SJSA1 (cell line): Measurements from ENCODE around the gene LRFN3. TPM values are rescaled to one million over a fixed set of nuclear protein-coding genes. Genes with fewer than 3 reads are reported as not detected.
A peak's percentile ranks its signal among the peaks of the same experiment; 100 is the strongest.
"Not testable (repeated sequence)": the region's sequence is repeated elsewhere in the genome, so short reads cannot be mapped to it uniquely, and the experiment has no call there.

ENCODE experiments used
- DNase-seq, 2 experiments: peaks; one replicate each; pipeline ENCODE4 v3.0.0-alpha.2; 2015 to 2020; ENCODE audit warnings: low spot score in 2 of 2, low read depth in 1 of 2
- H3K27ac ChIP-seq: fragments of 250-450 bp; sonication (Bioruptor Pico); 2 replicates; pipeline ENCODE4 v1.5.1; 2020; ENCODE audit warnings: mild to moderate bottlenecking, moderate library complexity
- H3K27me3 ChIP-seq: fragments of 250-450 bp; sonication (Bioruptor Pico); replicated peaks from 2 replicates; pipeline ENCODE4 v1.5.1; 2020; ENCODE audit warnings: mild to moderate bottlenecking, moderate library complexity
- H3K36me3 ChIP-seq: fragments of 250-450 bp; sonication (Bioruptor Pico); 2 replicates; pipeline ENCODE4 v1.5.1; 2020; ENCODE audit warnings: mild to moderate bottlenecking
- H3K4me1 ChIP-seq: fragments of 250-450 bp; sonication (Bioruptor Pico); replicated peaks from 2 replicates; pipeline ENCODE4 v1.6.1; 2021; ENCODE audit warnings: mild to moderate bottlenecking
- H3K4me3 ChIP-seq: fragments of 250-450 bp; sonication (Bioruptor Pico); 2 replicates; pipeline ENCODE4 v1.5.1; 2020; ENCODE audit warnings: mild to moderate bottlenecking
- H3K9me3 ChIP-seq: fragments of 250-450 bp; sonication (Bioruptor Pico); replicated peaks from 2 replicates; pipeline ENCODE4 v1.5.1; 2020; ENCODE audit warnings: mild to moderate bottlenecking
- total RNA-seq: library from RNA; depleted of rRNA; stranded (reverse); fragments of >200 nt; shearing (Covaris generic); gene quantifications from 2 replicates; pipeline ENCODE4 v1.2.3, GENCODE V29; 2014

Gene LRFN3
- total RNA-seq, 1 experiment from 2014 or later, result 3.8 TPM

DNA sequence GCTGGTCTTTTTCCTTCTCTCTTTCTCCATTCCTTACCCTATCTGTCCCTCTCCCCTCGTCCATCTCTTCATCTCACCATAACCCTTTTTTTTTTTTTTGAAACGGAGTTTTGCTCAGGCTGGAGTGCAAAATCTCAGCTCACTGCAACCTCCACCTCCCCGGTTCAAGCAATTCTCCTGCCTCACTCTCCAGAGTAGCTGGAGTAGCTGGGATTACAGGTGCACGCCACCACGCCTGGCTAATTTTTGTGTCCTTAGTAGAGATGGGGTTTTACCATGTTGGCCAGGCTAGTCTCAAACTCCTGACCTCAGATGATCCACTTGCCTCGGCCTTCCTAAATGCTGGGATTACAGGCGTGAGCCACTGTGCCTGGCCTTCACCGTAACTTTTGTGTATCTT is 21.2 kb downstream of the LRFN3 start:
- H3K9me3 ChIP-seq, result not testable (repeated sequence)

GRCh38 chr19:35958660-35959039 is 22.5 kb downstream of the LRFN3 start:
- Histone ChIP-seq H3K4me3 (no peak overlapping the region), H3K36me3 (no peaks in the 10 kb centered on the region), H3K27ac (no peak overlapping the region)

More for the DNA sequence above, 21.2 kb downstream of the LRFN3 start:
- H3K27me3 ChIP-seq, result peaks cover 28% of the 10 kb centered on the region
- not testable (repeated sequence) for H3K36me3 ChIP-seq, H3K4me3 ChIP-seq, DNase-seq, H3K27ac ChIP-seq, H3K4me1 ChIP-seq

GRCh38 chr19:35959040-35959967 is 23.1 kb downstream of the LRFN3 start:
- Histone ChIP-seq H3K36me3 (no peaks in the 10 kb centered on the region), H3K4me1 (peaks cover 4% of the 10 kb centered on the region; the same call in 1 of the 2 replicates), H3K27ac (no peak overlapping the region), H3K4me3 (no peak overlapping the region), H3K9me3 (0 out of 2 replicates have a peak, but pooled peaks cover 5% of the 10 kb centered on the region), H3K27me3 (peaks cover 28% of the 10 kb centered on the region)
- no peak for DNase-seq

More at GRCh38 chr19:35958660-35959039, 22.5 kb downstream of the LRFN3 start:
- Histone ChIP-seq H3K9me3 (0 out of 2 replicates have a peak, but pooled peaks cover 5% of the 10 kb centered on the region), H3K27me3 (peaks cover 28% of the 10 kb centered on the region), H3K4me1 (peaks cover 4% of the 10 kb centered on the region; the same call in 1 of the 2 replicates)
- DNase-seq, result no peak

DNA sequence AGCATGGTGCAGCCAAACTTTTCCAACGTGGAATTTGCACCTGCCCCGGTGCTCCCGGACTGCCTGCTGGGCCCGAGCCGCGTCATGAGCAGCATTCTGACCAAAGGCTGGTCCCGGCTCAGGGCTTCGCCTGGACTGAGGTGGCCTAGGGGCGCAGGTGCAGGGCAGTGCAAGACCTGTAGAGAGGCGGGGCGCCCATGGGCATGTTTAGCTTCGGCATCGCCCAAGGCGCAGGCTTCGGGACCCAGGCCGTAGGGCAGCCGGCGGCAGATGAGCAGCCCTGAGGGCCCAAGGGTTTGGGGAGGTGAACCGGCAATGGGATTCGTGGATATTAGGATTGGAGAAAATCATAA is 23.8 kb downstream of the LRFN3 start:
- no peak for DNase-seq
- Histone ChIP-seq H3K27ac (no peak overlapping the region), H3K27me3 (peaks cover 28% of the 10 kb centered on the region), H3K4me3 (no peak overlapping the region), H3K4me1 (peaks cover 4% of the 10 kb centered on the region; the same call in 1 of the 2 replicates), H3K9me3 (0 out of 2 replicates have a peak, but pooled peaks cover 5% of the 10 kb centered on the region), H3K36me3 (no peaks in the 10 kb centered on the region)

DNA sequence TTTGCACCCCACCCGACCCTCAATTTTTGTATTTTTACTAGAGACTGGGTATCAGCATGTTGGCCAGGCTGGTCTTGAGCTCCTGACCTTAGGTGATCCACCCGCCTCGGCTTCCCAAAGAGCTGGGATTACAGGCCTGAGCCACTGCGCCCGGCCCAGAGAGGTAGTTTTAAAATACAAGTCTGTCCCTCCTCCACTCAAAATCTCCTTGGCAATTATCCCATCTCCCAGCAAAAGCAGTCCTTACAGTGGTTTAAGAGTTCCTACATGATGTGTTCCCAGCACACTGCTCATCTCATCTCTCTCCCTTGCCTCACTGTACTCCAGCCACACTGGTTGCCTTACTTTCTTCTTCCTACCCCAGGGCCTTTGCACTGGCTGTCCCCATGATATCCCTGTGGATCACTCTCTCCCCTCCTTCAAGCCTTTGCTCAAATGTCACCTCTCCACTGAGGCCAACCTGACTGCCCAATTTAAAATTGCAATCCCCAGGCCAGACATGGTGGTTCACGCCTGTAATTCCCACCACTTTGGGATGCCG is 24.3 kb downstream of the LRFN3 start:
- Histone ChIP-seq H3K4me1 (peaks cover 4% of the 10 kb centered on the region; the same call in 1 of the 2 replicates), H3K4me3 (no peak overlapping the region), H3K36me3 (no peaks in the 10 kb centered on the region), H3K27me3 (peaks cover 28% of the 10 kb centered on the region), H3K9me3 (0 out of 2 replicates have a peak, but pooled peaks cover 5% of the 10 kb centered on the region), H3K27ac (no peak overlapping the region)
- DNase-seq, result no peak

- Histone ChIP-seq H3K4me1 (peaks cover 4% of the 10 kb centered on the region; the same call in 1 of the 2 replicates), H3K4me3 (no peak overlapping the region), H3K9me3 (no peaks in the 10 kb centered on the region), H3K27ac (no peak overlapping the region), H3K27me3 (peaks cover 23% of the 10 kb centered on the region), H3K36me3 (no peaks in the 10 kb centered on the region)
- DNase-seq, result peak in 1 of 2 experiments; percentile 16
Measured at GRCh38 chr19:35963514-35963913, 27.3 kb downstream of the LRFN3 start.

GRCh38 chr19:35966771-35967170 is 30.6 kb downstream of the LRFN3 start:
- no peaks in the 10 kb centered on the region for H3K9me3 ChIP-seq
- no peak overlapping the region for H3K27ac ChIP-seq

DNA sequence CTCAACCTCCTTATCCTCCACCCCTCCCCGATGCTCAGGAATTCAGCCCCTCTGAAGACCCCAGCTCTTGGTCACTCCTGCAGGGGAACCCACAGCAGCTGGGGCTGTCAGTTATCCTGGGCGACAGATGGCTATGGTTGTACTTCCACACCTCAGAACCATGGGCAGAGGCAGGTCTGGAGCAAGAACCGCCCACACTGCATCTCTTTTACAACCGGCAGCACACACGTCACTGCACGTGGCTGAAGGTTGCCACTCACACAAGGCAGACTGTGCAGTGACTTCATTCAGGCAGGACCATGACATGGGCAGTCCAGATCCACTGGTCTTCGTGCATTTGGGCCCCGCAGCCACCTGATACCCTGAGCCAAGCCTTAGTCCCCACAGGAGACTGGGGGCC is 37.3 kb downstream of the LRFN3 start:
- Histone ChIP-seq H3K27ac (no peak overlapping the region), H3K36me3 (no peaks in the 10 kb centered on the region), H3K27me3 (peaks cover 3% of the 10 kb centered on the region), H3K9me3 (no peaks in the 10 kb centered on the region), H3K4me1 (no peaks in the 10 kb centered on the region), H3K4me3 (no peak overlapping the region)
- DNase-seq, result no peak

More at GRCh38 chr19:35966771-35967170, 30.6 kb downstream of the LRFN3 start:
- no peak for DNase-seq
- Histone ChIP-seq H3K4me1 (no peaks in the 10 kb centered on the region), H3K4me3 (no peak overlapping the region), H3K27me3 (peaks cover 8% of the 10 kb centered on the region), H3K36me3 (no peaks in the 10 kb centered on the region)

DNA sequence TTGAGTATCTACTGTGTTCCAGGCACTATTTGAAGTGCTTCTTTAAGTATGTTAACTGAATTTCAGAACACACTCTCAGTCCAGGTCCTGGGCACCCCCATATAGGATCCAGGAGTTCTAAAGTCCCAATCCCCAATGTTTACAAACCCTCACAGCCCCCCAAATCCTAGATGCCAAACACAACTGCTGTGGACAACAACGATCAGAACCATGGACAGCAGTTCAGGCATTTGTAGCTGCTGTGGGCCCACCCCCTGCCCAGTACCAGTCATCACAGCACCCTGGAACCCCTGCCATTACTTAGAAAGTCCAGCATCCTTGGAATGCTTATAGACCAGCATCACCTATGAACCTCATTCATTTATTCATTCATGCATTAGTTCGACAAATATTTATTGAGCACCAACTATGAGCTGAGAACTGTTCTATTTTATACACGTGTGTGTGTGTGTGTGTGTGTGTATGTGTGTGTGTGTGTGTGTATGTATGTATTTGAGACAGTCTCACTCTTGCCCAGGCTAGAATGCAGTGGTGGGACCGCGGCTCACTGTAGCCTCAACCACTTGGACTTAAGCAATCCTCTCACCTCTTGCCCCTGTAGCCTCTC is 39.5 kb downstream of the LRFN3 start:
- Histone ChIP-seq H3K4me3 (no peak overlapping the region), H3K27ac (no peak overlapping the region), H3K9me3 (no peaks in the 10 kb centered on the region), H3K4me1 (no peaks in the 10 kb centered on the region), H3K36me3 (no peaks in the 10 kb centered on the region), H3K27me3 (no peaks in the 10 kb centered on the region)
- DNase-seq, result peak in 1 of 2 experiments; percentile 13

GRCh38 chr19:35977446-35978222 is 41.5 kb downstream of the LRFN3 start:
- H3K9me3 ChIP-seq, result no peaks in the 10 kb centered on the region
- no peak for DNase-seq
- H3K4me3 ChIP-seq, result no peak overlapping the region
- H3K27me3 ChIP-seq, result no peaks in the 10 kb centered on the region
- H3K27ac ChIP-seq, result no peak overlapping the region
- H3K36me3 ChIP-seq, result no peaks in the 10 kb centered on the region
- no peaks in the 10 kb centered on the region for H3K4me1 ChIP-seq

DNA sequence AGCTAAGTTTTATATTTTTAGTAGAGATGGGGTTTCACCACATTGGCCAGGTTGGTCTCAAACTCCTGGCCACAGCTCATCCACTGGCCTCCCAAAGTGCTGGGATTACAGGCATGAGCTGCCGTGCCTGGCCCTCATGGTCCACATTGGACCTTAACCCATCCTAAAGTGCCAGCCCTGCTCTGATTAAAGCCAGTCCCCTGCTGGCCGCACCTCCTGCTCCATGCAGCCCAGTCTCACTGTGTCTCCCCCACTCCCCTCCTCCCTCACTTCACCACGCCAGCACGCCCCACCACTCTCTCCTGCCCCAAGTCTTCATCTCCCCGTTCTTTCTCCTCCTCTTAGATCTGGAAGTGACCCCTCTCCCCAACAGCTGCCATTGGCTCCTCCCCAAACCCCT is 42.1 kb downstream of the LRFN3 start:
- Histone ChIP-seq H3K27ac (no peak overlapping the region), H3K36me3 (no peaks in the 10 kb centered on the region), H3K9me3 (no peaks in the 10 kb centered on the region), H3K27me3 (no peaks in the 10 kb centered on the region), H3K4me3 (no peak overlapping the region), H3K4me1 (no peaks in the 10 kb centered on the region)
- no peak for DNase-seq

DNA sequence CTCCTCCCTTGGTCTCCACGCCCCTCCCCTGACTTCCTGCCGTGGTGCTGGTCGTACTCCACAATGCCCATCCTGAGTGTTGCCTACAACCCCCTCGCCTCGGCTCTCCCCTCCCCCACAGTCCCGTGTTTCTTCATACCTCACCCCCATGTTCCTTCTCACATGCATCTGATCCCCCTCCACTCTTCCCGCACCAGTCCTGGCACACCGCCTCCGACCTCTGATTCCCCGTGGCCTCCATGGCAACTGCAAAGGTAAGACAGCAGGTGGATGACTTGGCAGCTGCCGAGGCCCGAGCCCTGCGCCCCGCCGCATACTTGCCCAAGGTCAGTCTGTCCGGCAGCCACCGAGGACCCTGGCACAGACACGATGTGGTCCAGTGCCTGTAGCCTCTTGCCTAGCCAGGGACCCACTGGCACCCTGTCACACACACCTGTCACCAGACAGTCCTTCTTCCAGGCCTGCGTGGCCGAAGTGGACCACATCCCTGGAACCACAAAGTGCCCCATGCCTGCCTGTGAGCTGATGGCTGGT is 42.7 kb downstream of the LRFN3 start:
- H3K4me3 ChIP-seq, result no peak overlapping the region
- no peaks in the 10 kb centered on the region for H3K36me3 ChIP-seq

DNA sequence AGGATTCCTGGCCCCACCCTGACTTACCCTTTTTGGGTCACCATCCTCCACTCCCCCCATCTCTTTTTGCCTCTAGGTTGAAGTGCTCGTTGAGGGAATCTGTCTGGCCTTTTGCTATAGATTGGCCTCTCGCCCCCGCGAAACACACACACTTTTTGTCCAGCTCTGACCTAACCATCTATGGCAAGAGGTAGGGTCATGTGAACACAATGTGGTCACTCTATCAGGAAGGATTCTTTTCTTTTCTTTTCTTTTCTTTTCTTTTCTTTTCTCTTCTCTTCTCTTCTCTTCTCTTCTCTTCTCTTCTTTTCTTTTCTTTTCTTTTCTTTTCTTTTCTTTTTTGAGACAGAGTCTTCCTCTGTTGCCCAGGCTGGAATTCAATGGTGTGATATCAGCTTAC is 44.8 kb downstream of the LRFN3 start:
- not testable (repeated sequence) for H3K36me3 ChIP-seq, H3K4me3 ChIP-seq, H3K27me3 ChIP-seq, DNase-seq, H3K4me1 ChIP-seq, H3K27ac ChIP-seq, H3K9me3 ChIP-seq

More for the DNA sequence above, 42.7 kb downstream of the LRFN3 start:
- no peak for DNase-seq
- Histone ChIP-seq H3K27ac (no peak overlapping the region), H3K9me3 (no peaks in the 10 kb centered on the region), H3K4me1 (no peaks in the 10 kb centered on the region), H3K27me3 (no peaks in the 10 kb centered on the region)
